Measurements from ENCODE around the gene PLA2G2D.

Gene PLA2G2D

GRCh38 chr1:20069874-20070273 lies 49.5 kb downstream of the PLA2G2D start, which contains the start of gene PLA2G5:
Gene PLA2G5, plus strand, starts transcription at chr1:20070194. Its CDS starts 14,637 bp downstream, at chr1:20084831.
- no peak for ATAC-seq
- TF ChIP-seq ZC3H10 (CRISPR knock-in tag; IDR thresholded peaks at IDR 0.05), result no peak
- no peak for TF ChIP-seq CREB5 (CRISPR knock-in tag; IDR thresholded peaks at IDR 0.05; ENCODE audit: low read depth)
- TF ChIP-seq ZFP3 (CRISPR knock-in tag; IDR thresholded peaks at IDR 0.05), result no peak
- no peak for TF ChIP-seq PATZ1 (CRISPR knock-in tag; IDR thresholded peaks at IDR 0.05; ENCODE audit: borderline replicate concordance)
- TF ChIP-seq GLIS3 (CRISPR knock-in tag; IDR thresholded peaks at IDR 0.05), result no peak
- TF ChIP-seq CSDC2 (CRISPR knock-in tag; IDR thresholded peaks at IDR 0.05), result no peak
- TF ChIP-seq RARB (CRISPR knock-in tag; IDR thresholded peaks at IDR 0.05), result no peak
- no peak for TF ChIP-seq ARNTL (CRISPR knock-in tag; IDR thresholded peaks at IDR 0.05; ENCODE audit: borderline replicate concordance, low read depth)
- TF ChIP-seq SNAI2 (CRISPR knock-in tag; IDR thresholded peaks at IDR 0.05), result no peak
- no peak for TF ChIP-seq ESRRG (CRISPR knock-in tag; IDR thresholded peaks at IDR 0.05)
- TF ChIP-seq ZNF8 (CRISPR knock-in tag; IDR thresholded peaks at IDR 0.05), result no peak
- TF ChIP-seq, protein P1, sequence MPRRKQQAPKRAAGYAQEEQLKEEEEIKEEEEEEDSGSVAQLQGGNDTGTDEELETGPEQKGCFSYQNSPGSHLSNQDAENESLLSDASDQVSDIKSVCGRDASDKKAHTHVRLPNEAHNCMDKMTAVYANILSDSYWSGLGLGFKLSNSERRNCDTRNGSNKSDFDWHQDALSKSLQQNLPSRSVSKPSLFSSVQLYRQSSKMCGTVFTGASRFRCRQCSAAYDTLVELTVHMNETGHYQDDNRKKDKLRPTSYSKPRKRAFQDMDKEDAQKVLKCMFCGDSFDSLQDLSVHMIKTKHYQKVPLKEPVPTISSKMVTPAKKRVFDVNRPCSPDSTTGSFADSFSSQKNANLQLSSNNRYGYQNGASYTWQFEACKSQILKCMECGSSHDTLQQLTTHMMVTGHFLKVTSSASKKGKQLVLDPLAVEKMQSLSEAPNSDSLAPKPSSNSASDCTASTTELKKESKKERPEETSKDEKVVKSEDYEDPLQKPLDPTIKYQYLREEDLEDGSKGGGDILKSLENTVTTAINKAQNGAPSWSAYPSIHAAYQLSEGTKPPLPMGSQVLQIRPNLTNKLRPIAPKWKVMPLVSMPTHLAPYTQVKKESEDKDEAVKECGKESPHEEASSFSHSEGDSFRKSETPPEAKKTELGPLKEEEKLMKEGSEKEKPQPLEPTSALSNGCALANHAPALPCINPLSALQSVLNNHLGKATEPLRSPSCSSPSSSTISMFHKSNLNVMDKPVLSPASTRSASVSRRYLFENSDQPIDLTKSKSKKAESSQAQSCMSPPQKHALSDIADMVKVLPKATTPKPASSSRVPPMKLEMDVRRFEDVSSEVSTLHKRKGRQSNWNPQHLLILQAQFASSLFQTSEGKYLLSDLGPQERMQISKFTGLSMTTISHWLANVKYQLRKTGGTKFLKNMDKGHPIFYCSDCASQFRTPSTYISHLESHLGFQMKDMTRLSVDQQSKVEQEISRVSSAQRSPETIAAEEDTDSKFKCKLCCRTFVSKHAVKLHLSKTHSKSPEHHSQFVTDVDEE (CRISPR knock-in tag; IDR thresholded peaks at IDR 0.05), result no peak
- TF ChIP-seq TCF4 (CRISPR knock-in tag; IDR thresholded peaks at IDR 0.05; ENCODE audit: borderline replicate concordance), result no peak

GRCh38 chr1:20068722-20069121 lies 50.6 kb downstream of the PLA2G2D start:
- TF ChIP-seq ZNF70 (CRISPR knock-in tag; IDR thresholded peaks at IDR 0.05), result no peak
- TF ChIP-seq SNAI2 (CRISPR knock-in tag; IDR thresholded peaks at IDR 0.05), result no peak
- no peak for TF ChIP-seq OSR1 (CRISPR knock-in tag; IDR thresholded peaks at IDR 0.05)

DNA sequence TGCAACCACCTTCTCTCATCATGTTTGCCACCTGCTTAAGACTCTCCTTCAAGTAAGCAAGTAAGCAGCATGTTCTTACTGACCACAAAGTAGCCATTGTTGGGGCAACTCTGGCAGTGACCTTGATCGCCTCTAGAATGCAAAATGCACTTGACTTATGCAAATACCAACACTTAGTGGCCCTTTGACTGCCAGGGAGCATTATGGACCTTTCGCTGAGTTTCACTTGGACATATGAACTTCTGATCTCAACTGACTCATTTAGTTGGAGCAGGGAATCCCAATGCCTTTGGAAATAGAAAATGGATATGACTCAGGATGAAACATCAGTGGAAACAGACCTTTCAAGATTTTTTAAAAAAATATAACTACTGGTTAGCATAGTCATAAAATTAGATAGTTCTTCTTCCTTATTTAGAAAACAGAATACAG lies 55.5 kb downstream of the PLA2G2D start:
- no peak for ATAC-seq
- TF ChIP-seq ZNF70 (CRISPR knock-in tag; IDR thresholded peaks at IDR 0.05) (no peak), SNAI2 (CRISPR knock-in tag; IDR thresholded peaks at IDR 0.05) (no peak), TCF4 (CRISPR knock-in tag; IDR thresholded peaks at IDR 0.05; ENCODE audit: borderline replicate concordance) (no peak)

More at GRCh38 chr1:20068722-20069121, 50.6 kb downstream of the PLA2G2D start:
- ATAC-seq, result no peak
